Astrocyte (in vitro differentiated cells and primary cell): Measurements from ENCODE around the gene PTGR3. TPM values are rescaled to one million over a fixed set of nuclear protein-coding genes. Genes with fewer than 3 reads are reported as not detected.

ENCODE experiments used
- total RNA-seq: library from RNA; stranded (reverse); gene quantifications from 2 replicates; pipeline ENCODE4 v1.2.1, GENCODE V29; 2021

Gene PTGR3
- total RNA-seq, 1 donor from 2014 or later = 8.4 TPM

Other genes with a start within 250 kb of the PTGR3 start
- gene TSHZ1, start 1.7 kb upstream of the PTGR3 start, total RNA-seq = 2.7 and 2.9 TPM in 2 replicates
- gene SMIM21, start 218.6 kb upstream of the PTGR3 start, total RNA-seq = not detected in 2 replicates